Spleen (tissue), 11 donors: ENCODE results near the gene ABCD3. TPM values are rescaled to one million over a fixed set of nuclear protein-coding genes. Genes with fewer than 3 reads are reported as not detected.

Source experiments
- DNase-seq: peaks from one replicate; pipeline ENCODE4 v3.0.0-alpha.2; 2020
- H3K27ac ChIP-seq, 8 donors: fragments of 200-600 bp; sonication (generic) in 7 of 8; 1 replicate in 4 of 8; 2 replicates in 4 of 8; pipeline versions ENCODE4 v1.5.0 to v1.8.0; 2016 to 2021; ENCODE audit warnings: inconsistent platforms in 4 of 8, mild to moderate bottlenecking in 4 of 8, moderate library complexity in 1 of 8
- H3K27me3 ChIP-seq, 7 donors: fragments of 200-600 bp; sonication (generic) in 6 of 7; replicated peaks in 1 of 7; 1 replicate in 4 of 7; 2 replicates in 3 of 7; pipeline versions ENCODE4 v1.5.0 to v1.8.0; 2016 to 2021; ENCODE audit warnings: inconsistent platforms in 3 of 7, mild to moderate bottlenecking in 1 of 7
- H3K36me3 ChIP-seq, 6 donors: fragments of 200-600 bp; sonication (generic) in 5 of 6; 1 replicate in 4 of 6; 2 replicates in 2 of 6; pipeline versions ENCODE4 v1.5.0 to v1.8.0; 2016 to 2021; ENCODE audit warnings: inconsistent platforms in 2 of 6
- H3K4me1 ChIP-seq, 6 donors: fragments of 200-600 bp; sonication (generic) in 5 of 6; 1 replicate in 3 of 6; 2 replicates in 3 of 6; pipeline versions ENCODE4 v1.5.0 to v1.8.0; 2016 to 2021; ENCODE audit warnings: inconsistent platforms in 3 of 6
- H3K4me3 ChIP-seq, 8 donors: fragments of 200-600 bp; sonication (generic) in 7 of 8; 1 replicate in 4 of 8; 2 replicates in 4 of 8; pipeline versions ENCODE4 v1.5.0 to v1.8.0; 2016 to 2021; ENCODE audit warnings: inconsistent platforms in 4 of 8, mild to moderate bottlenecking in 4 of 8, moderate library complexity in 2 of 8
- H3K9me3 ChIP-seq, 8 donors: fragments of 200-600 bp; sonication (generic) in 7 of 8; 1 replicate in 4 of 8; 2 replicates in 4 of 8; pipeline versions ENCODE4 v1.5.0 to v1.8.0; 2016 to 2021; ENCODE audit warnings: inconsistent platforms in 4 of 8
- CTCF ChIP-seq, 11 experiments: fragments of 200-600 bp in 7 of 11; fragments of 450-650 bp in 4 of 11; sonication (generic) in 4 of 11; IDR thresholded peaks in 8 of 11; conservative IDR thresholded peaks in 3 of 11; 1 replicate in 7 of 11; 2 replicates in 4 of 11; pipeline versions ENCODE4 v1.4.0 to v1.8.0; 2016 to 2021; ENCODE audit warnings: antibody characterized with exemption in 11 of 11, inconsistent platforms in 4 of 11, mild to moderate bottlenecking in 1 of 11
- POLR2A ChIP-seq, 3 donors: fragments of 450-650 bp; IDR thresholded peaks; one replicate each; pipeline ENCODE4 v1.5.1; 2017; ENCODE audit warnings: antibody characterized with exemption in 3 of 3, mild to moderate bottlenecking in 1 of 3
- POLR2AphosphoS5 ChIP-seq, 3 donors: sonication (generic); formaldehyde crosslinking; IDR thresholded peaks; one replicate each; pipeline ENCODE4 v1.5.1; 2017; ENCODE audit warnings: antibody characterized with exemption in 3 of 3
- WGBS, 5 donors: extraction: QIAGEN DNeasy Blood & Tissue Kit in 3 of 5; methylation state at CpG; one replicate each; pipeline versions ENCODE4 v1.1.5 to v1.1.7; 2013 to 2018; 5-methylcytosine and 5-hydroxymethylcytosine counted together
- intact Hi-C: fragments of 100-400 bp; cut with DNase I; formaldehyde crosslinking; loops from one replicate; pipeline ENCODE4 v1.15.0; 2023; ENCODE audit warnings: low total_unique reads
- polyA plus RNA-seq, 3 donors: library from polyadenylated mRNA; stranded (reverse); fragments of 200-250 nt; gene quantifications; one replicate each; pipeline ENCODE4 v1.2.1, GENCODE V29; 2013
- total RNA-seq, 7 donors: library from RNA; depleted of rRNA in 3 of 7; stranded (reverse); fragments of >200 nt in 3 of 7; fragmentation: NEBNext Ultra II Directional in 4 of 7; extraction: Animal tissue kit (Norgen Biotek cat#: 25700) in 4 of 7; gene quantifications; one replicate each; pipeline versions ENCODE4 v1.1.0 to v1.2.1, GENCODE V29; 2016 to 2021
- donor health status: healthy with polysubstance abuse.
- donor health status: DM: no; HTN: no; CAD: no; lungs with moderate emphysema.
- donor health status: DM: no; HTN: no; CAD: no.
- donor health status: Bipolar disorder and iron deficiency.
- donor health status: healthy.
- donor health status: DM: no; HTN: no; CAD: no.
- donor health status: DM: yes; HTN: yes; CAD: no.

Gene ABCD3
- total and polyA plus RNA-seq, 10 donors: 9.1 to 30.8 (median 19.8) TPM

- Histone ChIP-seq H3K36me3 (peaks cover 0 to 3% (median 0%) of the 10 kb centered on the region in 6 donors), H3K9me3 (no peaks in the 10 kb centered on the region), H3K4me1 (peaks cover 4 to 40% (median 33%) of the 10 kb centered on the region in 6 donors), H3K4me3 (peak overlapping the region; percentile 45 to 83 (median 64)), H3K27ac (peak overlapping the region; percentile 55 to 89 (median 82)), H3K27me3 (peaks cover 0 to 46% (median 11%) of the 10 kb centered on the region in 7 donors)
- 54 to 63% (median 56%) methylated on average over 23 of the region's 23 CpGs for WGBS, 5 donors
- no peak for TF ChIP-seq CTCF (IDR thresholded peaks at IDR 0.05 in 8 of 11, conservative IDR thresholded peaks at IDR 0.05 in 3 of 11)
- TF ChIP-seq POLR2A (IDR thresholded peaks at IDR 0.05): no peak
- no peak for TF ChIP-seq POLR2AphosphoS5 (IDR thresholded peaks at IDR 0.05)
- no peak for DNase-seq
- intact Hi-C loops: no loop called here
Observed at GRCh38 chr1:94540440-94541245, 122.5 kb downstream of the ABCD3 start.

- TF ChIP-seq CTCF (IDR thresholded peaks at IDR 0.05 in 8 of 11, conservative IDR thresholded peaks at IDR 0.05 in 3 of 11) (no peak), POLR2A (IDR thresholded peaks at IDR 0.05) (peak in 1 of 3 donors; percentile 49), POLR2AphosphoS5 (IDR thresholded peaks at IDR 0.05) (peak; percentile 87 to 95 (median 90))
- Histone ChIP-seq H3K4me3 (peak within 1 kb of the TSS; percentile 45 to 83 (median 64)), H3K36me3 (no peaks in the 10 kb centered on the region), H3K27ac (peak within 1 kb of the TSS; percentile 55 to 89 (median 82)), H3K27me3 (peaks cover 0 to 46% (median 11%) of the 10 kb centered on the region in 7 donors), H3K4me1 (peaks cover 4 to 40% (median 33%) of the 10 kb centered on the region in 6 donors), H3K9me3 (no peaks in the 10 kb centered on the region)
- intact Hi-C loops: no loop called here
- DNase-seq: peak; percentile 91
- 1 to 3% (median 2%) methylated on average over 31 to 94 of the region's 94 CpGs for WGBS, 5 donors
Observed at GRCh38 chr1:94541246-94542087, 123.3 kb downstream of the ABCD3 start, which contains the start of gene F3. Gene F3 (minus strand): TSS chr1:94541759. CDS start chr1:94541636, 123 bp downstream.

- Histone ChIP-seq H3K4me1 (peaks cover 4 to 40% (median 33%) of the 10 kb centered on the region in 6 donors), H3K36me3 (no peaks in the 10 kb centered on the region), H3K4me3 (peak overlapping the region; percentile 45 to 83 (median 64)), H3K27ac (peak overlapping the region; percentile 55 to 89 (median 82)), H3K27me3 (peaks cover 0 to 46% (median 11%) of the 10 kb centered on the region in 7 donors), H3K9me3 (no peaks in the 10 kb centered on the region)
- TF ChIP-seq POLR2A (IDR thresholded peaks at IDR 0.05): no peak
- no peak for TF ChIP-seq CTCF (IDR thresholded peaks at IDR 0.05 in 8 of 11, conservative IDR thresholded peaks at IDR 0.05 in 3 of 11)
- TF ChIP-seq POLR2AphosphoS5 (IDR thresholded peaks at IDR 0.05): no peak
- WGBS, 5 donors: 2 to 10% (median 2%) methylated on average over 20 to 26 of the region's 26 CpGs
- intact Hi-C loops: no loop called here
- peak; percentile 75 for DNase-seq
Observed at GRCh38 chr1:94542088-94542870, 124.1 kb downstream of the ABCD3 start.
